GM20000 (cell line): ENCODE results near the gene INO80C.

Source experiments
- DNase-seq: peaks from one replicate; pipeline ENCODE4 v3.0.0; 2012; ENCODE audit warnings: low spot score
- CTCF ChIP-seq: IDR thresholded peaks from 2 replicates; pipeline ENCODE4 v1.5.1; 2012; ENCODE audit warnings: mild to moderate bottlenecking, control low read depth; ENCODE audit errors: extremely low read depth, missing control alignments

The INO80C gene

GRCh38 chr18:35526495-35527059 is 28.8 kb upstream of the INO80C start:
- no peak for DNase-seq
- no peak for TF ChIP-seq CTCF

GRCh38 chr18:35525795-35526494 is 28.2 kb upstream of the INO80C start:
- no peak for TF ChIP-seq CTCF
- DNase-seq, result no peak

- DNase-seq, result no peak
- no peak for TF ChIP-seq CTCF
Measured at GRCh38 chr18:35524226-35524625, 26.5 kb upstream of the INO80C start.

GRCh38 chr18:35522130-35522959 is 24.6 kb upstream of the INO80C start:
- no peak for TF ChIP-seq CTCF
- no peak for DNase-seq

GRCh38 chr18:35521133-35521532 is 23.4 kb upstream of the INO80C start:
- no peak for DNase-seq
- no peak for TF ChIP-seq CTCF

GRCh38 chr18:35519148-35519899 is 21.6 kb upstream of the INO80C start:
- DNase-seq, result no peak
- TF ChIP-seq CTCF, result no peak
